ENCODE results near the gene FRAT2.
"Not testable (repeated sequence)": the region's sequence is repeated elsewhere in the genome, so short reads cannot be mapped to it uniquely, and the experiment has no call there.

The FRAT2 gene

DNA sequence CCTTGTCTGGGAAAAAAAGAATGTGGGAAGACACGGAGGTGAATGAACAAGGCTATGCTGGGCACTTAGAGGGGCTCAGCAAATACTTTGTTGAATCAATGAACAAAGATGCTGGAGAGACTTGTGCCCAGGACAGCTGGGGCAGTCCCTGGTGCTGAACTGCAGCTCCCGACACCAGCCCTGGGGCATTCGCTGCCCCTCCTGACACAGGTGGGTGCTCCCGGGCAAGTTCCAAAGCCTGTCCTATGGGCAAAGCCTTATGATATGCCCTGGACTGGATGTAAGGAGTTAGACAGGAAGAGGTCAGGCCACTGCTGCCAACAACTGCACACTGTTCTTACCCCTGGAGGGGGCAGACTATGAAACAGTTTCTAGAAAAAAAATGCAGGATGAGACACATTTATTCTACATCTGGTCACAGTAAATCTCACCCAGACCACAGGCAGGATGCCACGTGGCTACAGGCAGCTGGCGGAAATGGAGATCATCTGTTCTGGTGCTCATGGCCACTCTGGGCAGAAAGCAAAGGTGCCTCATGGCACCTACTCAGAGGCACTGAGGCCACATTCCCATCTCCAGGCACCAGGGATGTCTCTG lies 21.9 kb upstream of the FRAT2 start:
- no peak for DNase-seq

DNA sequence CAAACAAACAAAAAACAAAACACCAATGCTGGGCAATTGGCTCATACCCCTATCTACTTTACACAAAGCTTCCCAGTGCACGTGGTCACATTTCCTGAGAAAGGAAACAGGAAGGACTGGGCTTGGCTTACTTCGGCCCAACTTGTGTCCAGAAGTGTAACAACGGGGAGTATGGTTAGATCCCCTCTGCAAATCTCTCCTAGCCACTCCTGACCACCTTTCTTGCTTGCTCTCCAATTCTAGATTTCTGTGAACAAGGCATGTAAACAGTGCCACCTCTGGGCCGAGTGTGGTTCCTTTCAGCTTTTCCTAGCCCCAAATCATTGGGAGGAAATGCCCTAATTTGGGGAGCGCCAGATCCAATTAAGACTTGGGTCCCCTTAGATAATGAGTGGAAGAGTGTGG lies 21.0 kb upstream of the FRAT2 start:
- DNase-seq, result no peak

DNA sequence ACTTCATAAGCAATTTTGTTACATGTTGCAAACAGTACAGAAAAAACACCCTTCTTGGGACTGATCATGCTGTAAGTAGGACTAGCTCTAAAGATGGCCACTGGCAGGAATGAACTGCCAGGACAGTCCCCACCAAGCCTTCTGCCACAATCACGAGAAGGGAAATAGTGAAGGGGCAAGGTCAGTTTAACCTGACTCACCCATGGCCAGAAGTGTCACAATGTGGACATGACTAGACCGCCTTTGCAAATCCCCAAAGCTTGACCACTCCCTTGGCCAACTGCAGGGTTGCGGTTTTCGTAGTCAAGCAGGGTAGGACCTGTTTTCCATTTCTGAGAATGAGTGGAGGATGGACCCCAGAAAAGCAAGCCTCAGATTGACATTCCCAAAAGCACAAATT lies 19.4 kb upstream of the FRAT2 start:
- DNase-seq, result no peak

DNA sequence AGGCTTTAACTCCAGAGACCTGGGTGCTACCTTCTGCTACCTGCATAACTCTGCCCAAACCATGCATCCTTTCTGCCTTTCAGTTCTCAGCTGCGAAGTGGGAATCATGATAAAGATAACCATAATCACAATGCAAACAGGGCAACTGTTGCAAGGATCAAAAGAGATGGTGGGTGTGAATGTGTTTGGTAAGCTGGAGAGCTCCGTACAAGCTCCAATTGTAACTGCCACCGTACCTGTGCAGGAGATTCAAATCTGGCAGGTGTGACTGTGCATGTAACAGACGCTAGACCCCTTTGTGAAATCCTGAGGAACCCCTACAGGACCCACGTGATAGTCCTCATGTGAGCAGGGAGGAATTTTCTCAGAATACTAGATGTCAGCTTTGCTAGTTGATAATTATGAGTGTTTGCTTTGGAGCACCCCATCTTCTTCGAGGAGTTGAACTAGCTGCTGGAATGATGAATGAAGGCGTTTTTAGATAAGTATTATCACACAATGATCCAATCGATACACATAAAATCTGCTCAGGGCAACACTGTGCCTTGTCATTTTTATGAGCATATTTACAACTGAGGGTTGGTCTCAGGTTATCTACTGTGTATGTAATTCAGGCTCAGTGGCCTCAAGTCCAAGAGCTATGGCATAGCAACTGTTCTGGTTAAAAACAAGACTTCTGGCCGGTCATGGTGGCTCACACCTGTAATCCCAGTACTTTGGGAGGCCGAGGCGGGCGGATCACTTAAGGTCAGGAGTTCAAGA lies 15.4 kb upstream of the FRAT2 start:
- DNase-seq, result no peak

DNA sequence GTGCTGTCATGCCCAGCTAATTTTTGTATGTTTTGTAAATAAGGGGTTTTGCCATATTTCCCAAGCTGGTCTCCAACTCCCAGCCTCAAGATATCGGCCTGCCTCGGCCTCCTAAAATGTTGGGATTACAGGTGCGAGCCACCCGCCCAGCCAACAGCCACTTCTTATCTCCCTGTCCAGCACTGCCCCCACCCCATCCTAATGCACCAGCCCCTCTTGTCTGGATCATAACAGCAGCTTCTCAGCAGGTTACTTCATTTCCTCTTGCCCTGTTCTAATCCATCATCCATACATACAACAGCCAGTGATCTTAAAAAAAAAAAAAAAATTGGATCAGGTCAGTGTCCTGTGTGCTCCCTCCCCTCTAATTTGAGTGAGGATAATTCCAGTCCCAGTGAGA lies 12.8 kb upstream of the FRAT2 start:
- DNase-seq, result no peak

DNA sequence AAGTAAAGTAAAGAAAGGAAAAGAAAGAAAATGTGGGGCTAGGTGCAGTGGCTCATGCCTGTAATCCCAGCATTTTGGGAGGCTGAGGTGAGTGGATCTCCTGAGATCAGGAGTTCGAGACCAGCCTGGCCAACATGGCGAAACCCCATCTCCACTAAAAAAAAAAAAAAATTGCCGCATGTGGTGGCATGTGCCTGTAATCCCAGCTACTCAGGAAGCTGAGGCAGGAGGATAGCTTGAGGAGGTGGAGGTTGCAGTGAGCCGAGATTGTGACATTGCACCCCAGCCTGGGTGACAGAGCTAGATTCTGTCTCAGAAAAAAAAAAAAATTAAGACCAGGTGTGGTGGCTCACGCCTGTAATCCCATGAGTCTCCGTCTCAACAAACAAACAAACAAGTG lies 9.1 kb upstream of the FRAT2 start:
- not testable (repeated sequence) for DNase-seq

DNA sequence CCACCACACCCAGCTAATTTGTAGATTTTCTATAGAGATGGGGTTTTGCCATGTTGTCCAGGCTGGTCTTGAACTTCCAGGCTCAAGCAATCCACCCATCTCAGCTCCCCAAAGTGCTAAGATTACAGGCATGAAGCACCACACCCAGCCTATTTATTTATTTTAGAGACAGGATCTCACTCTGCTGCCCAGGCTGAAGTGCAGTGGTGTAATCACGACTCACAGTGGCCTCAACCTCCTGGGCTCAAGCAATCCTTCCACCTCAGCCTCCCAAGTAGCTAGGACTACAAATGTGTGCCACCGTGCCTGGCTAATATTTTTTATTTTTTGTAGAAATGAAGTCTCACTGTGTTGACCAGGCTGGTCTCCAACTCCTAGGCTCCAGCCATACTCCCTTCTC lies 6.9 kb upstream of the FRAT2 start:
- no peak for DNase-seq

DNA sequence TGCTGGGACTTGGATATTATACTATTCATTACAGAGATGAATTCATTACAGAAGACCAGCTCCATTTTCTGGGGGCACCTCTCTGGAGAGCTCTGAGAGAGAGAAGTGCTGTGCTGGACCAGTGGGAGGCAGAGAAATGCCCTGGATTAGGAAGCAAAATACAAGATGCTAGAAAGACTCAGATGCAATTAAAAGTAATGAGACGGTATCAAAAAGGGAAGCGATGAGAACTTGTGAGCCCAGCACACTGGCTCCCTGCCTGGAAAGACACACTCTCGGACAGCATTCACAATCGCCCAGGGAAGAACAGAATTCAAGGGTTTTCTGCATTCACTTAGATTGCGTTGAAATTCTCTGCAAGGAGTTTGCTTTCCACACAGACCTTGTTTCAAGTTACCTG lies 3.5 kb upstream of the FRAT2 start:
- no peak for DNase-seq

DNA sequence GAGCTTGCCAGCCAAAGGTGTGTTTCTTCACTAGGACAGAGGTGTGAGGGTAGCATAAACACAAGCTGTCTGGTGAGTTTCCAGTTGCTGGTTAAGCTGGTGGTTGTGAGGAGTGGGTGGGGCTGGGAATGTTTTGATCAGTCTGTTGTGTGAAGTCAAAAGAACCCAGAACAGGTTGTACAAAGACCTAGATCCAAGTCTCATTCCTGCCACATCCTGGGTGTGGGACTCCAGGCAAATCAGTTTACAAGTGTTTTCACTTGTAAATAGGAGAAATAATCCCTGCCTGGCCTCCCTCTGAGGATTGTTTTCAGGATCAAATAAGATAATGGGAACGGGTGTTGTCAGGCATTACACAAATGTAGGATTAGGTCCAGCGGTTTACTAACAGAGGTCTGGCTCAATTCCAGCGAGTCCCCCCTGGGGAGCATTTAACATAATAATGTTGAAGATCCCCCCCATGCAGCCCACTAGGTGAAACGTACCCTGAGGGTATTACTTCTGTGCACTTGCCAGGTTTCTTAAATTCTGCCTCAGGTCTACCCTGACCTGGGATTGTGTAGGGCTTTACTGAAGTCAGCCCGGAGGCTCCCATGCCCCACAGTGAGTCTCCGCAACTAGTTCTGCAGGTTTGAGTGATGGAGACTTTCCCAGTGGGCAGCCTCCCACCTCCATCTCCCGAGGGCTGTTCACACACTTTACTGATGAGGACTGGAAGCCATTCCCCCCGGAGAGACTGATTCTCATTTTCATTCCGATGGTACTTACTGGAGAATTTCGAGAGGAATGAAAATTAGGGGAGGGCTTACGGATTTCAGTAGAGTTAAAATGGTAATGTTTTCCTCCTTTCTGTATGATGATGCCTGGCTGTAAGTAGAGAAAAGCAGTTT lies 2.7 kb upstream of the FRAT2 start:
- no peak for DNase-seq

DNA sequence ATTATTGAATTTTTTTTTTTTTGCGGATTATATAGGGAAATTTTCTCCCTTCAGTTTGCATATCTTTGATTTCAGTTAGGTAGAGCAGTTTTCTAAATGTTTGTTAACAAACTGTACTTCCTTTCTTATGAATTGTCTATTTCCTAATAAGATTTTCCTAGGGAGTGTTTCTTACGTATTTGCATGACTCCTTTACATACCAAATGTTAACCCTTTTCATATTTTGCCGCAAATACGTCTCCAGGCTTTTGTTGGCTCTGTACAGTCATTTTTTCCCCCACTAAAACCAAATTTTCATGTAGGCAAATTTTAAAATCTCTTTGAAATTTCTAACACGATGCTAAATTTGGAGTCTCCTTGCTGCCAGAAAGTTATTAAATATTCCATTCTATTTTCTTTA lies 1.9 kb upstream of the FRAT2 start:
- no peak for DNase-seq

DNA sequence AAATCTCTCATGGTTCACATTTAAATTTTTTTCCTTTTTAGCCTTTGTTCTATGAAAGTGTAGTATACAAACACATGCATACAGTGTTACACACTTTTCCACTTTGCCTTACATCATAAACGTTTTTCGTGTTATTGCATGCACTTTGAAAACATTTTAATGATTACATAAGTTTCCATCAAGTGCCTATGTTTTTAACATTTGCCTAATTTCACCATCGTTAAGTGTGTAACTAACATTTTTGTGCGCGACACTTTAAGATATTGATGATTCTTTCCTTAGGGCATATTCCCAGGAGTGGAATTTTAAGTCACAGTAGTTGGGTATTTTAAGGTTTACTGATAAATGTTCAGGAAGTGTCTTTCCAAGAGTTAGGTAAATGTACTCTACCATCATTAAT lies 1.5 kb upstream of the FRAT2 start:
- DNase-seq, result no peak

DNA sequence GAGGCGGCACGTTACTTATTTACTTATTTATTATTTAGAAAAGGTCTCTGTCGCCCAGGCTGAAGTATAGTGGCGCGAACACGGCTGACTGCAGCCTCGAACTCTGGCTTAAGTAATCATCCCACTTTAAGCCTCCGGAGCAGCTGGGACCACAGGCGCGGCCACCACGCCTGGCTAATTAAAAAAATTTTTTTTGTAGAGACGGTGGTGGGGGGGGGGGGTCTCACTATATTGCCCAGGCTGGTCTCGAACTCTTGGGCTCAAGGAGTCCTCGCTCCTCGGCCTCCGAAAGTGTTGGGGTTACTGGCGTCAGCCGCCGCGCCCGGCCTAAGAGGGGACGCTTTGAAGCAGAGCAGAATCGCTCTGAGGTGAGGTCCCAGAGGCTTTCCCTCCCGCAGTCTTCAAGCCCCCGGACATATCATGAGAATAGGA lies 675 bp upstream of the FRAT2 start:
- DNase-seq, result no peak

DNA sequence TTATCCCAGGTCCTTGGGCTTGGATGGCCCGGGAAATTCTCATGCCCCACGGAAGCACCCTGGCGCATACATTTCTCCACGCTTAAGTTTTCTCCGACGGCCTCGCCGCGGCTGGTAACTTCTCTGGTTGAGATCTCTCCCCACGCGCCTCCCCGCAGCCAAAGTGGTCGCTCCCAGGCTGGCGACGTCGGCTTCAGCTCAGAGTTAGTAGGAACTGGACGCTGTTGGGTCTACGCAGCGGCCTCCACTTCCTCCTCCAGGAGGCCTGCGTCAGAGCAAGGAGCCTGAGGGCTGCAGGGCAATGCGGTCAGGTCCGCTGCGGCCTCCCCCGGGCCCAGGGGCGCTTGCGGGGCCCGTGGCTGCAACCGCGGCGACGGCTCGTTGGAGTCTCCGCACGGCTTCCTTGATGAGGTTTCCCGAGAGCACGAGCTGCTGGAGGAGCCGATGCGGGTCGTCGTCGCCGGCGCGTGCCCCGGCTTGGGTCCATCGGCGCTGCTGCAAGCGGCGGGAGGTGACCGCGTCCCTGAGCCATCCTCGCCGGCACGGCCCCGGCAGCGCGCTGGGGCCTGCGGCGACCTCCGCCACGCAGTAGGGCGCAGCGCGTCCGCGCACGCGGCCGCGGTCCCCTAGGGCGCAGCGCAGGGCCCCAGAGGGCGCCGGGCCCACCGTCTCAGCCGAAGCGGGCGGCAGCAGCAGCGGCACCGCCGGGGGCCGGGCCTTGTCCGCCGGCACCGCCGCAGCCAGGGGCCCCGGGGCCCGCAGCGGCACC lies 744 bp downstream of the FRAT2 start:
- no peak for DNase-seq

DNA sequence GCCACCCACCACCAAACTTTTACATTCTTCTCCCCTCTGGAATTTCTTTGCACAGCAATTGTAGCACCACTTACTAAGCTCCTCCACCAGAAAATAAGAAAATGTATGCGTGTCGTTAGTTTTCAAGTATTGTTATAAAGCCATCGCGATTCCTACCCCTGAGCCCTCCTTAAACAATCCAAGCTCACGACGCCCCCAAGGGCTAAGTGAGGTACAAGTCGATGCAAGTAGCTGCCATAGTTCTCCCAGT lies 1.3 kb downstream of the FRAT2 start:
- no peak for DNase-seq

DNA sequence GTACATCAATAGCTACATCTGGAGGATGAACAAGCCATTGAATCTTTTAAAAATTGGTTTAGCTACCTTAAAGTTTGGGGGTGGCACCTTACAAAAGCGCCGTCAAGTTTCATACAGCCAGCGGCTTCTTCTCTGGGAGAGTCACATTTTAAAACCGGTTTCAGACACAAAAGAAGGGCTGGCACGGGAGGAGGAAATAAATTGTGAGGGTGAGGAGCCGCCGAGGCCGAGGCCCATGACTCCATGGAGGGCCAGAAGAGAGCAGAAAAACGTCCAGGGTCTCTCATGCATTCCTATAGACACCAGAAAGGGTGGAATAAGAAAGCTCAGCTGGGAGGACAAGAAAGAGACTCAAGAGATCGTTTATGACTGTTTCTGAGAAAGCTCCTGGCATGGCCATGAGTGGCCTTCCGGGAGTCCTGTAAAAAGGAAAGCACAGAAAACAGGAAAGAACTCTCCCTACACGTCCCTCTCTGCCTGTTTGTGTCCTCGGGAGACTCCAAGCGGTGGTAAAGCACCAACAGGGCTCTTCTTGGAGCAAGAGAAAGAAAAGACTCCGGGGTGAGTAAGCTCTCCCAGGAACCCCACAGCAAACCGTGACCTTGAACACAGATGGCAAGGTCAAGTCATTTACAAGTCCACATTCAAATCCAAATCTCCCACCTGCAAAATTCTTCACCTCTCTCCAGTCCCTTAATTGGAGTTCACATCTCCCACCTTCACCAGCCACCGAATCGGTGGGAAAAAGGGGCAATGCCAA lies 1.8 kb downstream of the FRAT2 start:
- DNase-seq, result no peak

DNA sequence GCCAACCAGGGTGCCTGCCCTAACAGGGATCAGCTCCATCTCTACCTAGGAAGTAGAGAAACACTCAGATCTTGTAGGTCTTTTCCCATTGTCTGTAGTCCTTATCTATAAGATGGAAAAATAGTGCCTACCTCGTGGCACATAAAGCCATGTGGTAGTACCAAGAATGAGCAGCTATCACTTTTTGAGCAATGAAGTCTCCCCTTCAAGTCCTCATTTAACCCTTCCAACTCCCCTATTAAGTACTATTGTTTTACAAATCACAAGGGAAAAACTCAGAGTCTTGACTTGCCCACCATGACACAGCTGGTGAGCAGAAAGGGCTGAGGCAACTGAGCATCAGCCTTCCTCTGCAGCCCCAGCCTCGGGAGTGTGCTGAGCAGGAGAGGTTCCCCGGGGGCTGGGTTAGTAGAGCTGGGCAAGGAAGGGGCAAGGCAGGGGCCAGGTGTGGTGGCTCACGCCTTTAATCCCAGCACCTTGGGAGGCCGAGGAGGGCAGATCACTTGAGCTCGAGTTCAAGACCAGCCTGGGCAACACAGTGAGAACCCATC lies 3.3 kb downstream of the FRAT2 start:
- no peak for DNase-seq

DNA sequence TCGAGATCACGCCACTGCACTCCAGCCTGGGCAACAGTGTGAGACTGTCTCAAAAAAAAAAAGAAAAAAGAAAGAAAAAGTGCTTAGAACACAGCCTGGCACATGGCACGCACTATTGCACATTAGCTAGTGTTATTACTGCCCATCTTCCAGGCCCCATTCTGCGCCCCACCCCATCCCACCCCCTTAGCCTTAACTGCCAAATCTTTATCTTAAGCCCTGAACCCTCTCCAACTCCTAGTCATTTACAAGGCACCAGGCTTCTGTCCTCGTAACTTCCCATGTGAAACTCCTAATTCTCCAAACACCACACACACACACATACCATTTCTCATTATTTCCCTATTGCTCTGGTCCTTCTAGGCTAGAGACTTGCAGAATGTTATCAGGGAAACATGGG lies 4.8 kb downstream of the FRAT2 start:
- no peak for DNase-seq

DNA sequence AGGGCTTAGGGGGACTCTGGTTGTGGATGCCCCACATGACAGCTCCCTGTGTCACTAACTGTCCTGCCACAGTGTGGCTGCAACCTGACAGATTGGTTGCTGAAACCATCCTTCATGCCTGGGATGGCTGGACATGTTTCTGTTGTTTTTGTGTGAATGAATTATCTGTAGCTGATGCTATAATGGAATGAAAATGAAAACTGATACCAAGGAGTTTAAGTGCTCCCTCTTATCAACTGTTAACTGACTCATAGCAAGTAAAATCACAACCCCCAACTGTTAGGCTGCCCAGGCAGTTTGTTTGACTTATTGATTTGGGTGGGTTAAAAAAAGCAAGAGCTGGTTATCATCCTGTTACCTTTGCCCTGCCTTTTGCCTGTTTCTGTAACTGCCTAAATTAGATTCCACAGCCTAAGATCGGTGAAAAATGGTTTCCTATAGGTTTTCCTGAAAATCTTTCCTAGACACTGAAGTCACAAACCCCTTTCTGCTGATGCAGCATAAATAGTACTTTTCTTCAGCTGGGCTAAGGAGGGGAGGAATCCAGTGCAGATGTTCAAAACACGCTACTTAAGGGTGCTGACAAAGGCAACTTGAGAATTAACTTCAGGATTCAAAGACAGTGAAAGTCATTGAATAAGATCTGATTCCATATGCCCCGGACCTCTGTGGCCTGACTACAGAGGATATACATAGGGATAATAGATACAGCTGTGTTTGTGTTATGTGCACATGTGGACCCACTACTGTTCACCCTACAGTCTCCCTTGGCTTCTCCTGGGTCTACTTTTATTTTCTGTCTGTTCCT lies 5.7 kb downstream of the FRAT2 start:
- DNase-seq, result no peak

DNA sequence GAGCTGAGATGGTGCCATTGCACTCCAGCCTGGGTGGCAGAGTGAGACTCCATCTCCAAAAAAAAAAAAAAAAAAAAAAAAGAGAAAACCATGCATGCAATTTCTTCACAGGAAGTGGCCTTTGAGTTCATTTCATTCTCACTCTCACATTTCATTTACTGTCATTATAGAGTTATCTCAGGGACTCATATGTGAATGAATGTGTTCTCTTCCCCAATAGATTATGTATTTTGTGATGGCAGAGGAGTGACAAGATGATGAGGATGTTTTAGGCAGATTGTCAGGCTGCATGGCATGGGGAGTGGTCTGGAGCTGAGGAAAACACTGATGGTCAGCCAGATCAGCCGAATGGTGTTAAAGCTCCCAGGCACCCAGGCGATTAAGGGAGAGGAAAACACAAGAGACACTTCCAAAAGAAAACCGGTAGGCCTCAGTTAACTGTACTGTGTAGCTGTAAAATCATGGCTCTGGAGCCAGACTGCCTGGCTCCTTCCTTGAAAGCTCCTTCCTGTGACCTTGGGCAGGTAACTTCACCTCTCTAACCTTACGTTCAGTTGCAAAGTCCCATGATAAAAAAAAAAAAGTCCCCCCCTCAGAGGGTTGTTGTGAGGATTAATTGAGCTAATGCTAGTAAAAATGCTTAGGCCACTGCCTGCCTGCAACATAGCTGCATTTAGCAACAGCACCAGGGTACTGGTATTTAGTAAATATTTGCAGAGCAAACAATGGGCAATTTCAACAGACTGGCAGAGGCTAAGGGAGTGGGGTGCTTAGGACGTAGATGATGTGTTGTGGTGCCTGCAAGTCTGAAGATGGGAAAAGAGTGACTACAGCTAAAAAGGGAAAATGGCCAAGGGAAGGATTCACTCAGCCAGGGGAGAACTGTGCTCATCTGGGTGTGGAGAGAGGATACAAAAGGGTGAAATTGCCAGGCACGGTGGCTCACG lies 6.9 kb downstream of the FRAT2 start:
- DNase-seq, result no peak

DNA sequence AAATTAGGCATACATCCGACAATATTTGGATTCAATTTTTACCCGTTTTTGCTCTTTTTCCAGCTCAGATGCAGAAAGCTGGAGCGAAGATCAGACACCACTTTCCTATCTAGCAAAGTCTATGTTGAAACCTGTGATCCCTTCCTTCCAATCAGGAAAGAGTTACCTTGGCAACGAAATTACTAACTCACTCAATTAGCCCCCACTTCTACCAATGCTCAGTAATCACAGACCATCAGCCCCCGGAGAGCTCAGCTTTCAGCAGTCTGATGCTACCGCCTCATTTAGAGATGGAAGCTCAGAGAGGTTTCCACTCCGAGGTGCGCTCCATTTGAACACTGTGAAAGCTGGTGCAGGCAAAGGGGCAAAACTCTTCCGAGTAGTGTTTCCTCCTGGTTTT lies 8.8 kb downstream of the FRAT2 start:
- no peak for DNase-seq

All from NCI-H524 treated with DMSO at 0.1 percent for 48 hours (cell line).